ENCODE measurements around the gene HPCAL1.

The HPCAL1 gene

GRCh38 chr2:10432311-10433181 lies 129.8 kb downstream of the HPCAL1 start:
- no peaks in the 10 kb centered on the region for H3K9me3 ChIP-seq (ENCODE audit: insufficient read depth, low read depth, low read length)
- no peak overlapping the region for H2AFZ ChIP-seq (ENCODE audit: low read length)
- H3F3A ChIP-seq (ENCODE audit: low read depth), result no peaks in the 10 kb centered on the region
- peak overlapping the region; percentile 35 for H3K4me3 ChIP-seq (ENCODE audit: low read length, poor library complexity, severe bottlenecking)
- H3K79me2 ChIP-seq (ENCODE audit: insufficient read depth, low read length), result no peaks in the 10 kb centered on the region
- H3K4me2 ChIP-seq (ENCODE audit: low read depth, low read length, poor library complexity, severe bottlenecking), result no peak overlapping the region
- H3K36me3 ChIP-seq (ENCODE audit: insufficient read depth, low read length), result no peaks in the 10 kb centered on the region; the same call in 1 of the 2 replicates
- no peaks in the 10 kb centered on the region for H3K4me1 ChIP-seq (ENCODE audit: insufficient read depth, low read length, poor library complexity, severe bottlenecking)
- no peak for TF ChIP-seq CTCF (conservative IDR thresholded peaks at IDR 0.05; ENCODE audit: low read length)
- no peak for TF ChIP-seq EZH2phosphoT487 (IDR thresholded peaks at IDR 0.05; ENCODE audit: borderline replicate concordance)
- H3K27me3 ChIP-seq (ENCODE audit: insufficient read depth, low read length, poor library complexity, severe bottlenecking), result no peaks in the 10 kb centered on the region
- H4K20me1 ChIP-seq (ENCODE audit: insufficient read depth, low read length, poor library complexity, severe bottlenecking), result no peaks in the 10 kb centered on the region
- H3K9me2 ChIP-seq (replicated peaks; ENCODE audit: low read depth, low read length), result no peaks in the 10 kb centered on the region
- no peak overlapping the region for H3K9ac ChIP-seq (ENCODE audit: low read depth, low read length, poor library complexity, severe bottlenecking)

- Histone ChIP-seq H4K20me1 (ENCODE audit: insufficient read depth, low read length, poor library complexity, severe bottlenecking) (no peaks in the 10 kb centered on the region), H3K27me3 (ENCODE audit: insufficient read depth, low read length, poor library complexity, severe bottlenecking) (no peaks in the 10 kb centered on the region), H3K36me3 (ENCODE audit: insufficient read depth, low read length) (peaks cover under 1% of the 10 kb centered on the region; the same call in 1 of the 2 replicates), H3K4me3 (ENCODE audit: low read length, poor library complexity, severe bottlenecking) (no peak overlapping the region), H3K9me2 (replicated peaks; ENCODE audit: low read depth, low read length) (no peaks in the 10 kb centered on the region), H2AFZ (ENCODE audit: low read length) (no peak overlapping the region), H3F3A (ENCODE audit: low read depth) (0 out of 2 replicates have a peak, but pooled peaks cover 4% of the 10 kb centered on the region), H3K79me2 (ENCODE audit: insufficient read depth, low read length) (no peaks in the 10 kb centered on the region), H3K4me2 (ENCODE audit: low read depth, low read length, poor library complexity, severe bottlenecking) (no peak overlapping the region), H3K9me3 (ENCODE audit: insufficient read depth, low read depth, low read length) (no peaks in the 10 kb centered on the region), H3K9ac (ENCODE audit: low read depth, low read length, poor library complexity, severe bottlenecking) (no peak overlapping the region), H3K4me1 (ENCODE audit: insufficient read depth, low read length, poor library complexity, severe bottlenecking) (no peaks in the 10 kb centered on the region)
- TF ChIP-seq EZH2phosphoT487 (IDR thresholded peaks at IDR 0.05; ENCODE audit: borderline replicate concordance), result no peak
- no peak for TF ChIP-seq CTCF (conservative IDR thresholded peaks at IDR 0.05; ENCODE audit: low read length)
Measured at GRCh38 chr2:10433264-10433946, 130.7 kb downstream of the HPCAL1 start.

- H3K9ac ChIP-seq (ENCODE audit: low read depth, low read length, poor library complexity, severe bottlenecking), result no peak overlapping the region
- peaks cover 5% of the 10 kb centered on the region; the same call in 1 of the 2 replicates for H3K36me3 ChIP-seq (ENCODE audit: insufficient read depth, low read length)
- H3K9me2 ChIP-seq (replicated peaks; ENCODE audit: low read depth, low read length), result no peaks in the 10 kb centered on the region
- no peak overlapping the region for H3K4me2 ChIP-seq (ENCODE audit: low read depth, low read length, poor library complexity, severe bottlenecking)
- no peaks in the 10 kb centered on the region for H3K79me2 ChIP-seq (ENCODE audit: insufficient read depth, low read length)
- no peaks in the 10 kb centered on the region for H3K9me3 ChIP-seq (ENCODE audit: insufficient read depth, low read depth, low read length)
- TF ChIP-seq CTCF (conservative IDR thresholded peaks at IDR 0.05; ENCODE audit: low read length), result no peak
- no peak for TF ChIP-seq EZH2phosphoT487 (IDR thresholded peaks at IDR 0.05; ENCODE audit: borderline replicate concordance)
- H3F3A ChIP-seq (ENCODE audit: low read depth), result 0 out of 2 replicates have a peak, but pooled peaks cover 4% of the 10 kb centered on the region
- no peak overlapping the region for H3K4me3 ChIP-seq (ENCODE audit: low read length, poor library complexity, severe bottlenecking)
- H3K27me3 ChIP-seq (ENCODE audit: insufficient read depth, low read length, poor library complexity, severe bottlenecking), result no peaks in the 10 kb centered on the region
- H2AFZ ChIP-seq (ENCODE audit: low read length), result no peak overlapping the region
- no peaks in the 10 kb centered on the region for H4K20me1 ChIP-seq (ENCODE audit: insufficient read depth, low read length, poor library complexity, severe bottlenecking)
- no peaks in the 10 kb centered on the region for H3K4me1 ChIP-seq (ENCODE audit: insufficient read depth, low read length, poor library complexity, severe bottlenecking)
Measured at GRCh38 chr2:10433947-10434885, 131.5 kb downstream of the HPCAL1 start.

All from Loucy (cell line).